HepG2 (cell line): ENCODE measurements around the gene ZIM2. TPM values are rescaled to one million over a fixed set of nuclear protein-coding genes. Genes with fewer than 3 reads are reported as not detected.

ENCODE experiments used
- AHR ChIP-seq: IDR thresholded peaks from 2 replicates; pipeline ENCODE4 v1.6.1; 2018; ENCODE audit warnings: missing genetic modification reagents, missing compliant biosample characterization
- HDAC1 ChIP-seq: sonication (generic); formaldehyde crosslinking; IDR thresholded peaks from 2 replicates; pipeline ENCODE4 v1.5.1; 2020; ENCODE audit warnings: mild to moderate bottlenecking, missing genetic modification reagents
- MAZ ChIP-seq, 2 experiments: sonication (generic) in 1 of 2; formaldehyde crosslinking in 1 of 2; IDR thresholded peaks; 2 replicates each; pipeline versions ENCODE4 v1.5.0 to v1.6.1; 2012 to 2020; ENCODE audit warnings: low read depth in 2 of 2, mild to moderate bottlenecking in 2 of 2, borderline replicate concordance in 1 of 2, improper control_type of control experiment in 1 of 2, low read length in 1 of 2, missing genetic modification reagents in 1 of 2, moderate library complexity in 1 of 2
- RFX5 ChIP-seq: IDR thresholded peaks from 2 replicates; pipeline ENCODE4 v1.6.1; 2011; ENCODE audit warnings: low read depth, low read length, improper control_type of control experiment
- SAP130 ChIP-seq: IDR thresholded peaks from 2 replicates; pipeline ENCODE4 v1.6.1; 2016; ENCODE audit warnings: low read depth
- SNAPC2 ChIP-seq: sonication (generic); formaldehyde crosslinking; IDR thresholded peaks from 2 replicates; pipeline ENCODE4 v1.8.1; 2022; ENCODE audit warnings: mild to moderate bottlenecking, missing genetic modification reagents
- SP1 ChIP-seq, 2 experiments: fragments of 450-650 bp in 1 of 2; sonication (generic) in 1 of 2; formaldehyde crosslinking in 1 of 2; IDR thresholded peaks; 2 replicates each; pipeline versions ENCODE4 v1.4.0 to v1.6.1; 2016 to 2020; ENCODE audit warnings: missing genetic modification reagents in 1 of 2
- SP140L ChIP-seq: sonication (generic); formaldehyde crosslinking; IDR thresholded peaks from 2 replicates; pipeline ENCODE4 v1.4.0; 2020; ENCODE audit warnings: missing genetic modification reagents, borderline replicate concordance
- THAP7 ChIP-seq: sonication (generic); formaldehyde crosslinking; IDR thresholded peaks from 2 replicates; pipeline ENCODE4 v1.8.1; 2023; ENCODE audit warnings: mild to moderate bottlenecking, missing genetic modification reagents
- THYN1 ChIP-seq: sonication (generic); formaldehyde crosslinking; IDR thresholded peaks from 2 replicates; pipeline ENCODE4 v1.8.1; 2023; ENCODE audit warnings: low read depth, mild to moderate bottlenecking, moderate library complexity, missing genetic modification reagents, borderline replicate concordance
- ZBTB4 ChIP-seq: sonication (generic); formaldehyde crosslinking; IDR thresholded peaks from 2 replicates; pipeline ENCODE4 v1.4.0; 2020; ENCODE audit warnings: missing genetic modification reagents, mild to moderate bottlenecking, borderline replicate concordance
- ZFX ChIP-seq: sonication (generic); formaldehyde crosslinking; IDR thresholded peaks from 2 replicates; pipeline ENCODE4 v1.4.0; 2020; ENCODE audit warnings: mild to moderate bottlenecking, low read depth, missing genetic modification reagents, moderate library complexity
- ZNF563 ChIP-seq: sonication (generic); formaldehyde crosslinking; IDR thresholded peaks from 2 replicates; pipeline ENCODE4 v1.8.0; 2022; ENCODE audit warnings: mild to moderate bottlenecking, moderate library complexity, missing genetic modification reagents
- ZNF569 ChIP-seq: sonication (generic); formaldehyde crosslinking; IDR thresholded peaks from 2 replicates; pipeline ENCODE4 v1.5.0; 2020; ENCODE audit warnings: mild to moderate bottlenecking, missing genetic modification reagents, moderate library complexity, borderline replicate concordance
- ZNF644 ChIP-seq: IDR thresholded peaks from 2 replicates; pipeline ENCODE4 v1.6.1; 2016; ENCODE audit warnings: low read depth
- ZNF652 ChIP-seq: IDR thresholded peaks from 2 replicates; pipeline ENCODE4 v1.6.1; 2016; ENCODE audit warnings: low read depth, borderline replicate concordance
- polyA plus RNA-seq, 8 experiments: library from polyadenylated mRNA; depleted of rRNA in 3 of 8; stranded (reverse) in 7 of 8; unstranded in 1 of 8; fragments of >200 nt; fragmentation: Illumina TruSeq in 4 of 8; extraction: Trizol in 4 of 8; gene quantifications; 2 replicates each; pipeline versions ENCODE4 v1.2.1 to v1.2.3, GENCODE V29; 2011 to 2016; ENCODE audit warnings: low read depth in 4 of 8, missing spikeins in 1 of 8, mixed read lengths in 1 of 8; ENCODE audit not compliant: insufficient read depth in 1 of 8
- total RNA-seq, 5 experiments: library from RNA; depleted of rRNA; stranded (reverse); fragments of >200 nt; fragmentation: Illumina TruSeq; extraction: Trizol; gene quantifications; 2 replicates each; pipeline ENCODE4 v1.2.3, GENCODE V29; 2016; ENCODE audit warnings: low read depth in 1 of 5
- TF ChIP-seq, protein P1 (sequence below): conservative IDR thresholded peaks from 2 replicates; pipeline ENCODE4 v1.6.1; 2018; ENCODE audit warnings: missing genetic modification reagents
- TF ChIP-seq, protein P2 (sequence below): sonication (generic); IDR thresholded peaks from 2 replicates; pipeline ENCODE4 v1.6.1; 2016; ENCODE audit warnings: low read depth, borderline replicate concordance
- TF ChIP-seq, protein P3 (sequence below): sonication (generic); formaldehyde crosslinking; IDR thresholded peaks from 2 replicates; pipeline ENCODE4 v1.9.0; 2021; ENCODE audit warnings: missing genetic modification reagents, mild to moderate bottlenecking, borderline replicate concordance
- TF ChIP-seq, protein P4 (sequence below): IDR thresholded peaks from 2 replicates; pipeline ENCODE4 v1.6.1; 2016; ENCODE audit warnings: control low read depth

ZIM2 gene
- total and polyA plus RNA-seq, 2 of the 13 experiments (the other 11 are each of a cell fraction or from before 2014, with no cell fraction given), result 7.2 to 10.3 TPM

DNA sequence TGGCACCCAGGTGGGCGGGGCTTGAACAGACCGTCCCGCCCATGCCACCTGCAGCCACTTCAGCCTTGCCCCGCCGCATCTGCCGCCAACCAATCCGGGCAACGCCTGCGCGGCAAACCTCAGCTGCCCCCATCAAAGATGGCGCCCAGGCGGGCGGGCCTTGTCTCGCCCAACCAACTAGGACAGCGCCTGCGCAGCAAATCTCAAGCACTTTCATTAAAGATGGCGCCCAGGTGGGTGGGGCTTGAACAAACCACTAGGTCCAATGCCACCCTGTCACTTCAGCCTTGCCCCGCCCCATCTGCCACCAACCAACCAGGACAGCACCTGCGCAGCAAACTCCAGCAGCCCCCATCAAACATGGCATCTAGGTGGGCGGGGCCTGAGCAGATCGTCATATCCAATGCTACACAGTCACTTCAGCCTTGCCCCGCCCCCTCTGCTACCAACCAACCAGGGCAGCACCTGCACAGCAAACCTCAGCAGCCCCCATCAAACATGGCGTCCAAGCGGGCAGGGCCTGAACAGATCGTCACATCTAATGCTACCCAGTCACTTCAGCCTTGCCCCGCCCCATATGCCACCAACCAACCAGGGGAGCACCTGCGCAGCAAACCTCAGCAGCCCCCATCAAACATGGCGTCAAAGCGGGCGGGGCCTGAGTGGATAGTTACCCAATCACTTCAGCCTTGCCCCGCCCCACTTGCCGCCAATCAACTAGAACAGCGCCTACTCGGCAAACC lies 1.4 kb downstream of the ZIM2 start (continued):
- TF ChIP-seq, protein P1, sequence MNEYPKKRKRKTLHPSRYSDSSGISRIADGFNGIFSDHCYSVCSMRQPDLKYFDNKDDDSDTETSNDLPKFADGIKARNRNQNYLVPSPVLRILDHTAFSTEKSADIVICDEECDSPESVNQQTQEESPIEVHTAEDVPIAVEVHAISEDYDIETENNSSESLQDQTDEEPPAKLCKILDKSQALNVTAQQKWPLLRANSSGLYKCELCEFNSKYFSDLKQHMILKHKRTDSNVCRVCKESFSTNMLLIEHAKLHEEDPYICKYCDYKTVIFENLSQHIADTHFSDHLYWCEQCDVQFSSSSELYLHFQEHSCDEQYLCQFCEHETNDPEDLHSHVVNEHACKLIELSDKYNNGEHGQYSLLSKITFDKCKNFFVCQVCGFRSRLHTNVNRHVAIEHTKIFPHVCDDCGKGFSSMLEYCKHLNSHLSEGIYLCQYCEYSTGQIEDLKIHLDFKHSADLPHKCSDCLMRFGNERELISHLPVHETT, result no peak
- TF ChIP-seq AHR, result no peak
- no peak for TF ChIP-seq ZNF563
- TF ChIP-seq MAZ (IDR thresholded peaks at IDR 0.05; ENCODE audit: borderline replicate concordance, low read depth, low read length), result peak; percentile 22; the same call in 1 of the 2 replicates
- no peak for TF ChIP-seq MAZ (CRISPR knock-in tag; IDR thresholded peaks at IDR 0.05; ENCODE audit: low read depth)
- TF ChIP-seq, protein P2, sequence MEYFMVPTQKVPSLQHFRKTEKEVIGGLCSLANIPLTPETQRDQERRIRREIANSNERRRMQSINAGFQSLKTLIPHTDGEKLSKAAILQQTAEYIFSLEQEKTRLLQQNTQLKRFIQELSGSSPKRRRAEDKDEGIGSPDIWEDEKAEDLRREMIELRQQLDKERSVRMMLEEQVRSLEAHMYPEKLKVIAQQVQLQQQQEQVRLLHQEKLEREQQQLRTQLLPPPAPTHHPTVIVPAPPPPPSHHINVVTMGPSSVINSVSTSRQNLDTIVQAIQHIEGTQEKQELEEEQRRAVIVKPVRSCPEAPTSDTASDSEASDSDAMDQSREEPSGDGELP, result no peak; the same call in 1 of the 2 replicates
- TF ChIP-seq, protein P3, sequence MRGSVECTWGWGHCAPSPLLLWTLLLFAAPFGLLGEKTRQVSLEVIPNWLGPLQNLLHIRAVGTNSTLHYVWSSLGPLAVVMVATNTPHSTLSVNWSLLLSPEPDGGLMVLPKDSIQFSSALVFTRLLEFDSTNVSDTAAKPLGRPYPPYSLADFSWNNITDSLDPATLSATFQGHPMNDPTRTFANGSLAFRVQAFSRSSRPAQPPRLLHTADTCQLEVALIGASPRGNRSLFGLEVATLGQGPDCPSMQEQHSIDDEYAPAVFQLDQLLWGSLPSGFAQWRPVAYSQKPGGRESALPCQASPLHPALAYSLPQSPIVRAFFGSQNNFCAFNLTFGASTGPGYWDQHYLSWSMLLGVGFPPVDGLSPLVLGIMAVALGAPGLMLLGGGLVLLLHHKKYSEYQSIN (CRISPR knock-in tag), result no peak
- TF ChIP-seq THYN1 (CRISPR knock-in tag), result no peak
- peak; percentile 31; the same call in 1 of the 2 replicates for TF ChIP-seq THAP7 (CRISPR knock-in tag)
- TF ChIP-seq ZNF569 (CRISPR knock-in tag), result no peak
- peak; percentile 37; the same call in 1 of the 2 replicates for TF ChIP-seq ZNF644 (CRISPR knock-in tag)
- no peak for TF ChIP-seq SNAPC2
- TF ChIP-seq SP1 (IDR thresholded peaks at IDR 0.05), result no peak
- TF ChIP-seq SP1 (CRISPR knock-in tag; IDR thresholded peaks at IDR 0.05), result peak; percentile 43; the same call in 1 of the 2 replicates
- no peak for TF ChIP-seq RFX5
- TF ChIP-seq, protein P4, sequence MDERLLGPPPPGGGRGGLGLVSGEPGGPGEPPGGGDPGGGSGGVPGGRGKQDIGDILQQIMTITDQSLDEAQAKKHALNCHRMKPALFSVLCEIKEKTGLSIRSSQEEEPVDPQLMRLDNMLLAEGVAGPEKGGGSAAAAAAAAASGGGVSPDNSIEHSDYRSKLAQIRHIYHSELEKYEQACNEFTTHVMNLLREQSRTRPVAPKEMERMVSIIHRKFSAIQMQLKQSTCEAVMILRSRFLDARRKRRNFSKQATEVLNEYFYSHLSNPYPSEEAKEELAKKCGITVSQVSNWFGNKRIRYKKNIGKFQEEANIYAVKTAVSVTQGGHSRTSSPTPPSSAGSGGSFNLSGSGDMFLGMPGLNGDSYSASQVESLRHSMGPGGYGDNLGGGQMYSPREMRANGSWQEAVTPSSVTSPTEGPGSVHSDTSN, result peak; percentile 75
- no peak for TF ChIP-seq SP140L (CRISPR knock-in tag)
- peak; percentile 19; the same call in 1 of the 2 replicates for TF ChIP-seq ZFX
- TF ChIP-seq SAP130 (CRISPR knock-in tag), result peak; percentile 42; the same call in 1 of the 2 replicates
- TF ChIP-seq HDAC1 (CRISPR knock-in tag), result peak; percentile 37; the same call in 1 of the 2 replicates
- no peak for TF ChIP-seq ZNF652 (CRISPR knock-in tag)
- no peak for TF ChIP-seq ZBTB4 (CRISPR knock-in tag)
